Fibroblast of mammary gland (primary cell): ENCODE results near the gene NUP214.

Experiments used
- DNase-seq: peaks from one replicate; pipeline ENCODE4 v3.0.0-alpha.2; 2010; ENCODE audit warnings: low read depth
- H3K4me3 ChIP-seq: 2 replicates; pipeline ENCODE4 v1.5.1; 2011; ENCODE audit warnings: low read depth, mild to moderate bottlenecking, low read length, moderate library complexity; ENCODE audit not compliant: control insufficient read depth
- TF ChIP-seq, protein P1 (sequence below): conservative IDR thresholded peaks from 2 replicates; pipeline ENCODE4 v1.5.1; 2011; ENCODE audit warnings: low read depth, low read length, inconsistent platforms; ENCODE audit not compliant: control insufficient read depth, insufficient read depth

NUP214 gene

DNA sequence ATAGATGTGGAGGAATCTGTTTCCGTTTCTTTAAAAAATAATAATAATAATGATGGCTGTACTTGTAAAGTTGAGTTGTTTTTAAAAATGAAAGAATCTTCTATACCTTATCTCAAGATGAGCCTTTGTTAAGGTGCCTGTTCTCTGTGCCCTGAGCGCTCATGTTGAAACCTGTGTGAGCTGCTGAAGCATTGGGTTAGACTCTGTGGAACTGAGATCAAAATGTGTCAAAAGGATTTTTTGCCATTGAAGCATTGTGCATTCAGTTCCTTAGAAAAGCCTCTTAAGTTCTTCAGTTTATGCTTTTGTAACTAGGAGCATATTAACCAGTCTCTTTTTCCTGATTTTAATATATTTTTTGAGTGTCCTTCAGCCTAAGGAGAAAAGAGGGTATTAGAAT is 67.7 kb downstream of the NUP214 start:
- no peak overlapping the region for H3K4me3 ChIP-seq
- TF ChIP-seq, protein P1, sequence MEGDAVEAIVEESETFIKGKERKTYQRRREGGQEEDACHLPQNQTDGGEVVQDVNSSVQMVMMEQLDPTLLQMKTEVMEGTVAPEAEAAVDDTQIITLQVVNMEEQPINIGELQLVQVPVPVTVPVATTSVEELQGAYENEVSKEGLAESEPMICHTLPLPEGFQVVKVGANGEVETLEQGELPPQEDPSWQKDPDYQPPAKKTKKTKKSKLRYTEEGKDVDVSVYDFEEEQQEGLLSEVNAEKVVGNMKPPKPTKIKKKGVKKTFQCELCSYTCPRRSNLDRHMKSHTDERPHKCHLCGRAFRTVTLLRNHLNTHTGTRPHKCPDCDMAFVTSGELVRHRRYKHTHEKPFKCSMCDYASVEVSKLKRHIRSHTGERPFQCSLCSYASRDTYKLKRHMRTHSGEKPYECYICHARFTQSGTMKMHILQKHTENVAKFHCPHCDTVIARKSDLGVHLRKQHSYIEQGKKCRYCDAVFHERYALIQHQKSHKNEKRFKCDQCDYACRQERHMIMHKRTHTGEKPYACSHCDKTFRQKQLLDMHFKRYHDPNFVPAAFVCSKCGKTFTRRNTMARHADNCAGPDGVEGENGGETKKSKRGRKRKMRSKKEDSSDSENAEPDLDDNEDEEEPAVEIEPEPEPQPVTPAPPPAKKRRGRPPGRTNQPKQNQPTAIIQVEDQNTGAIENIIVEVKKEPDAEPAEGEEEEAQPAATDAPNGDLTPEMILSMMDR: no peak
- DNase-seq: no peak

DNA sequence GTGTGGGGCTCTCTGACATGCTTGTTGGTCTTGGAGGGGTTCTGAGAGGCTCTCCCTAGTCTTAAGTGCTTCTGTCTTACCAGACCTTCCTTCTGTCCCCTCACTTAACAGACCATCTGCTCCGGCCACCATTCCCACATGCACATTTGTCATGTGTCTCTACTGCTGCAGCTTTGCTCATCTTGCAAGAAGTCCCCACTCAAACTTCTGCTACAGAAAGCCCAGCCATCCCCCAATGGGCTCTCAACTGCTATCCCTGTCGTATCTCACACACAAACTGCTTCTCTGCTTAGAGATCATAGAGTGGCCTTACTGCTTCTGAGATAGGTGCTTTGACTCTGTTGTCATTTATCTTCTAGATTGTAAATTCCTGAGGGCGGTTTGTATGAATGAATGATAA is 69.4 kb downstream of the NUP214 start:
- TF ChIP-seq, protein P1: no peak
- H3K4me3 ChIP-seq: no peak overlapping the region
- no peak for DNase-seq

DNA sequence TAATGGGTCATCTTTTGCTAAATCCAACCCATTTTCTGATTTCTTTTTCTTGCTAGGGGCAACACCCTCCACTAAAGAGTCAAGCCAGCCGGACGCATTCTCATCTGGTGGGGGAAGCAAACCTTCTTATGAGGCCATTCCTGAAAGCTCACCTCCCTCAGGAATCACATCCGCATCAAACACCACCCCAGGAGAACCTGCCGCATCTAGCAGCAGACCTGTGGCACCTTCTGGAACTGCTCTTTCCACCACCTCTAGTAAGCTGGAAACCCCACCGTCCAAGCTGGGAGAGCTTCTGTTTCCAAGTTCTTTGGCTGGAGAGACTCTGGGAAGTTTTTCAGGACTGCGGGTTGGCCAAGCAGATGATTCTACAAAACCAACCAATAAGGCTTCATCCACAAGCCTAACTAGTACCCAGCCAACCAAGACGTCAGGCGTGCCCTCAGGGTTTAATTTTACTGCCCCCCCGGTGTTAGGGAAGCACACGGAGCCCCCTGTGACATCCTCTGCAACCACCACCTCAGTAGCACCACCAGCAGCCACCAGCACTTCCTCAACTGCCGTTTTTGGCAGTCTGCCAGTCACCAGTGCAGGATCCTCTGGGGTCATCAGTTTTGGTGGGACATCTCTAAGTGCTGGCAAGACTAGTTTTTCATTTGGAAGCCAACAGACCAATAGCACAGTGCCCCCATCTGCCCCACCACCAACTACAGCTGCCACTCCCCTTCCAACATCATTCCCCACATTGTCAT is 72.0 kb downstream of the NUP214 start:
- no peak overlapping the region for H3K4me3 ChIP-seq
- TF ChIP-seq, protein P1: no peak
- no peak for DNase-seq

DNA sequence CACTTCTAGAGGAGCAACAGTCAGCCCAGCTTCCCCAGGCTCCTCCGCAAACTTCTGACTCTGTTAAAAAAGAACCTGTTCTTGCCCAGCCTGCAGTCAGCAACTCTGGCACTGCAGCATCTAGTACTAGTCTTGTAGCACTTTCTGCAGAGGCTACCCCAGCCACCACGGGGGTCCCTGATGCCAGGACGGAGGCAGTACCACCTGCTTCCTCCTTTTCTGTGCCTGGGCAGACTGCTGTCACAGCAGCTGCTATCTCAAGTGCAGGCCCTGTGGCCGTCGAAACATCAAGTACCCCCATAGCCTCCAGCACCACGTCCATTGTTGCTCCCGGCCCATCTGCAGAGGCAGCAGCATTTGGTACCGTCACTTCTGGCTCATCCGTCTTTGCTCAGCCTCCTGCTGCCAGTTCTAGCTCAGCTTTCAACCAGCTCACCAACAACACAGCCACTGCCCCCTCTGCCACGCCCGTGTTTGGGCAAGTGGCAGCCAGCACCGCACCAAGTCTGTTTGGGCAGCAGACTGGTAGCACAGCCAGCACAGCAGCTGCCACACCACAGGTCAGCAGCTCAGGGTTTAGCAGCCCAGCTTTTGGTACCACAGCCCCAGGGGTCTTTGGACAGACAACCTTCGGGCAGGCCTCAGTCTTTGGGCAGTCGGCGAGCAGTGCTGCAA is 72.8 kb downstream of the NUP214 start:
- TF ChIP-seq, protein P1: no peak
- H3K4me3 ChIP-seq: no peak overlapping the region
- DNase-seq: no peak

DNA sequence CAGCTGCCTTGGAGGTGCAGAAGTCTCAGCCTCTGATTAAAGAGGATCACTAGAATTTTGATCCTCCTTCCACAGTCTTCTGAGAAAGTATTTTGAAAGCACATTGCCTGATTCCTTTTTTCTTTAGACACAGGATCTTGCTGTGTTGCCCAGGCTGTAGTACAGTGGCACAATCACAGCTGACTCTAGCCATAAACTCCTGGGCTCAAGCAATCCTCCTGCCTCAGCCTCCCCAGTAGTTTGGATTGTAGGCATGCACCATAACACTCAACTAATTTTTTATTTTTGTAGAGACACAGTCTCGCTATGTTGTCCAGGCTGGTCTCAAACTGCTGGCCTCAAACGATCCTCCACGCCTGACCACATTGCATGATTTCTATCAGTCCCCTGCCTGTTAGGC is 76.5 kb downstream of the NUP214 start:
- TF ChIP-seq, protein P1: no peak
- H3K4me3 ChIP-seq: no peak overlapping the region
- DNase-seq: no peak

DNA sequence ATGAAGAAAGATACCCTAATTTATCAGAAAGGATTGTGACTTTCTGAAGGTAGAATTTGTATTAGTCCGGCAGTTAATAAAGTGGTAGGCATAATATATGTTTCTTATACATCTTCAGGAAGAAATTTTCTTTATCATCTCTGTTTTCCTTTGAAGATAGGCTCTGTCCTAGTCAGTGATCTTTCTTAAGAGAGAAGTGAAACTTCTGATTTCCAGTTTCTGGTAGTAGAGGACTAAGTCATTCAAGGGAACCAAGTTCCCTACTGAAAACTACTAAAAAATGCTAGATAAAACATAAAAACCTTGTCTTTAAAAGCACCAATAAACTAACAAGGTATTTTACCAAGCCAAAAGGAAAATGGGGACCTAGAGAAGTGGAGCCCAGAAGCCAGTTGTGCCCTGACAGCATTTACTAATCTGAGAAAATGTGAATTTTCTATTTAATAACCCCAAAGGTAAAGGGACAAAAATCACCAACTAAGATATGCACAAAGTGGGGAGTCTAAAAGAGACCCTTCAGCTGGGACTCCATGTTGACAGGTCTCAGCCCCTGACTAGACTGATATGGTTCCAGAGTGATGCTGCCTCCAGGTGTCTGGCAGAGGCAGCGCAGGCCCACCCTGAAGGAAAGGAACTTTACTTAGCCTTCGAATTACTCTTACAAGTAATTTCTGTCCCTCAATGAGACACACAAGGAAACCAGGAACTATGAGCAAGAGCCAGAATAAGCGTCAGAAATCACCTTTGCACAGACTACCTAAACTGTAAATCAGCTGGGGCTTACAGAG is 78.2 kb downstream of the NUP214 start:
- DNase-seq: no peak
- H3K4me3 ChIP-seq: no peak overlapping the region
- TF ChIP-seq, protein P1: peak; percentile 33
